NCI-H146 (cell line): ENCODE results near the gene ZNF197.
"Not testable (repeated sequence)": the region's sequence is repeated elsewhere in the genome, so short reads cannot be mapped to it uniquely, and the experiment has no call there.

Experiments used
- DNase-seq: peaks from one replicate; lab custom pipeline; 2025; lab: John Stamatoyannopoulos, UW

The ZNF197 gene

GRCh38 chr3:44665173-44665572 is 40.3 kb downstream of the ZNF197 start:
- DNase-seq: no peak

- no peak for DNase-seq
These were observed 41.5 kb downstream of the ZNF197 start for GRCh38 chr3:44666346-44666745.

- DNase-seq: no peak
These were observed 44.9 kb downstream of the ZNF197 start for GRCh38 chr3:44669760-44670159.

GRCh38 chr3:44673466-44673865 is 48.6 kb downstream of the ZNF197 start:
- not testable (repeated sequence) for DNase-seq

- no peak for DNase-seq
These were observed 49.4 kb downstream of the ZNF197 start for GRCh38 chr3:44674211-44674610.

- no peak for DNase-seq
These were observed 53.8 kb downstream of the ZNF197 start for GRCh38 chr3:44678480-44679116.

GRCh38 chr3:44680921-44681455 is 56.2 kb downstream of the ZNF197 start:
- DNase-seq: no peak

GRCh38 chr3:44682182-44682896 is 57.5 kb downstream of the ZNF197 start:
- no peak for DNase-seq

GRCh38 chr3:44685128-44685800 is 60.4 kb downstream of the ZNF197 start:
- DNase-seq: peak; percentile 82

- no peak for DNase-seq
These were observed 63.1 kb downstream of the ZNF197 start for GRCh38 chr3:44687898-44688297.
